H1 (cell line): ENCODE results near the gene OBSCN. TPM values are rescaled to one million over a fixed set of nuclear protein-coding genes. Genes with fewer than 3 reads are reported as not detected.
A peak's percentile ranks its signal among the peaks of the same experiment; 100 is the strongest.

ENCODE experiments used
- CTCF ChIA-PET: fragments of 300-600 bp; sonication (Branson Sonifier 250); formaldehyde crosslinking; loops from one replicate; lab custom pipeline; 2021; ENCODE audit not compliant: partially characterized antibody; lab: Charles Lee
- POLR2A ChIA-PET: fragments of 300-600 bp; sonication (Branson Sonifier 250); formaldehyde crosslinking; loops from one replicate; lab custom pipeline; 2021; ENCODE audit warnings: inconsistent platforms; ENCODE audit not compliant: partially characterized antibody; lab: Charles Lee
- DNase-seq, 2 experiments: peaks; one replicate each; pipeline versions ENCODE4 v3.0.0 to v3.0.0-alpha.2; 2010 to 2022; ENCODE audit warnings: low spot score in 2 of 2, low read depth in 1 of 2, mixed read lengths in 1 of 2
- FAIRE-seq: peaks from 2 replicates; lab custom pipeline; 2011; peaks lifted over from hg19 to GRCh38; lab: Jason Lieb, UNC
- H2AFZ ChIP-seq: 2 replicates; pipeline ENCODE4 v1.8.1; 2012; ENCODE audit warnings: low read length, inconsistent platforms
- H2AK5ac ChIP-seq: 2 replicates; pipeline ENCODE4 v1.6.1; 2013; ENCODE audit warnings: low read depth, low read length
- H2BK120ac ChIP-seq: replicated peaks from 2 replicates; pipeline ENCODE3; 2013; ENCODE audit warnings: low read depth, low read length, inconsistent platforms
- H2BK12ac ChIP-seq: 2 replicates; pipeline ENCODE4 v1.6.1; 2013; ENCODE audit warnings: low read depth, low read length
- H2BK15ac ChIP-seq: 2 replicates; pipeline ENCODE4 v1.6.1; 2013; ENCODE audit warnings: low read length
- H2BK20ac ChIP-seq: 2 replicates; pipeline ENCODE4 v1.6.1; 2013; ENCODE audit warnings: low read length
- H2BK5ac ChIP-seq: 2 replicates; pipeline ENCODE4 v1.6.1; 2013; ENCODE audit warnings: low read depth, low read length
- H3K14ac ChIP-seq: 2 replicates; pipeline ENCODE4 v1.6.1; 2013; ENCODE audit warnings: inconsistent platforms; ENCODE audit not compliant: insufficient read length
- H3K18ac ChIP-seq: 2 replicates; pipeline ENCODE4 v1.6.1; 2013; ENCODE audit warnings: low read length; ENCODE audit errors: extremely low read depth
- H3K23ac ChIP-seq: 2 replicates; pipeline ENCODE4 v1.6.1; 2013; ENCODE audit warnings: inconsistent platforms; ENCODE audit not compliant: insufficient read length
- H3K23me2 ChIP-seq: 2 replicates; pipeline ENCODE4 v1.6.1; 2013; ENCODE audit warnings: low read depth, low read length
- H3K27ac ChIP-seq: 2 replicates; pipeline ENCODE4 v1.6.1; 2011; ENCODE audit warnings: low read depth, low read length, inconsistent platforms
- H3K27me3 ChIP-seq, 4 experiments: replicated peaks in 1 of 4; 1 replicate in 1 of 4; 2 replicates in 3 of 4; pipeline versions ENCODE4 v1.6.1 to v1.8.1; 2011 to 2013; ENCODE audit warnings: low read length in 3 of 4, mild to moderate bottlenecking in 3 of 4, inconsistent platforms in 2 of 4, mixed read lengths in 2 of 4, moderate library complexity in 1 of 4; ENCODE audit not compliant: control insufficient read depth in 3 of 4, insufficient read depth in 3 of 4; ENCODE audit errors: extremely low read depth in 1 of 4
- H3K36me3 ChIP-seq, 4 experiments: 2 replicates each; pipeline versions ENCODE4 v1.6.1 to v1.8.1; 2011 to 2013; ENCODE audit warnings: mild to moderate bottlenecking in 4 of 4, low read length in 3 of 4, moderate library complexity in 2 of 4, control low read depth in 1 of 4, inconsistent platforms in 1 of 4; ENCODE audit not compliant: insufficient read depth in 4 of 4, control insufficient read depth in 2 of 4
- H3K4ac ChIP-seq: replicated peaks from 2 replicates; pipeline ENCODE3; 2013; ENCODE audit warnings: low read length, low read depth, mixed read lengths, inconsistent platforms; ENCODE audit not compliant: insufficient read length
- H3K4me1 ChIP-seq, 4 experiments: replicated peaks in 1 of 4; 1 replicate in 1 of 4; 2 replicates in 3 of 4; pipeline versions ENCODE4 v1.6.1 to v1.8.1; 2011 to 2013; ENCODE audit warnings: low read length in 3 of 4, inconsistent platforms in 2 of 4, mixed read lengths in 1 of 4; ENCODE audit not compliant: insufficient read depth in 4 of 4, control insufficient read depth in 3 of 4
- H3K4me2 ChIP-seq, 2 experiments: 2 replicates each; pipeline versions ENCODE4 v1.6.1 to v1.8.1; 2011 to 2013; ENCODE audit warnings: low read depth in 2 of 2, low read length in 2 of 2, control low read depth in 1 of 2, inconsistent platforms in 1 of 2, mild to moderate bottlenecking in 1 of 2; ENCODE audit not compliant: insufficient read depth in 1 of 2
- H3K4me3 ChIP-seq, 4 experiments: fragments of 200-600, 300-600 bp in 1 of 4; sonication (generic), shearing (Covaris generic), sonication (Bioruptor Twin) in 1 of 4; 2 replicates each; pipeline versions ENCODE4 v1.5.1 to v1.8.1; 2011 to 2016; ENCODE audit warnings: low read length in 4 of 4, low read depth in 3 of 4, control low read depth in 2 of 4, inconsistent platforms in 2 of 4, mild to moderate bottlenecking in 2 of 4, mixed read lengths in 1 of 4, moderate library complexity in 1 of 4; ENCODE audit not compliant: insufficient read depth in 2 of 4; ENCODE audit errors: extremely low read depth in 1 of 4
- H3K56ac ChIP-seq: replicated peaks from 2 replicates; pipeline ENCODE3; 2013; ENCODE audit warnings: low read depth, mild to moderate bottlenecking, mixed read lengths, low read length, inconsistent platforms; ENCODE audit not compliant: insufficient read length
- H3K79me1 ChIP-seq: 2 replicates; pipeline ENCODE4 v1.6.1; 2013; ENCODE audit warnings: low read depth, low read length, control low read depth
- H3K79me2 ChIP-seq, 2 experiments: 2 replicates each; pipeline versions ENCODE4 v1.6.1 to v1.8.1; 2012 to 2013; ENCODE audit warnings: low read length in 2 of 2, mild to moderate bottlenecking in 2 of 2, inconsistent platforms in 1 of 2; ENCODE audit not compliant: insufficient read depth in 2 of 2, control insufficient read depth in 1 of 2
- H3K9ac ChIP-seq, 4 experiments: replicated peaks in 1 of 4; 1 replicate in 1 of 4; 2 replicates in 3 of 4; pipeline versions ENCODE4 v1.6.1 to v1.8.1; 2011 to 2013; ENCODE audit warnings: low read depth in 3 of 4, low read length in 3 of 4, control low read depth in 2 of 4, mild to moderate bottlenecking in 2 of 4, moderate library complexity in 2 of 4, inconsistent platforms in 1 of 4; ENCODE audit errors: extremely low read depth in 1 of 4
- H3K9me3 ChIP-seq, 2 experiments: 2 replicates each; pipeline versions ENCODE4 v1.6.1 to v1.8.1; 2012 to 2013; ENCODE audit warnings: mild to moderate bottlenecking in 2 of 2, moderate library complexity in 2 of 2, control low read depth in 1 of 2, inconsistent platforms in 1 of 2, low read depth in 1 of 2, low read length in 1 of 2, mixed read lengths in 1 of 2; ENCODE audit not compliant: insufficient read depth in 2 of 2
- H4K20me1 ChIP-seq, 2 experiments: replicated peaks in 1 of 2; 2 replicates each; pipeline versions ENCODE3 to v1.8.1; 2011 to 2013; ENCODE audit warnings: inconsistent platforms in 2 of 2, low read length in 2 of 2, mild to moderate bottlenecking in 1 of 2; ENCODE audit not compliant: insufficient read depth in 2 of 2, control insufficient read depth in 1 of 2
- H4K5ac ChIP-seq: 2 replicates; pipeline ENCODE4 v1.6.1; 2013; ENCODE audit warnings: low read length, low read depth, mixed read lengths, inconsistent platforms; ENCODE audit not compliant: insufficient read length
- H4K8ac ChIP-seq: 2 replicates; pipeline ENCODE4 v1.8.0; 2013; ENCODE audit warnings: mild to moderate bottlenecking, moderate library complexity, low read length, inconsistent platforms; ENCODE audit not compliant: insufficient read depth; ENCODE audit errors: extremely low read depth
- H4K91ac ChIP-seq: replicated peaks from 2 replicates; pipeline ENCODE3; 2013; ENCODE audit warnings: low read length, mixed read lengths, inconsistent platforms; ENCODE audit not compliant: insufficient read length
- MAFK ChIP-seq: IDR thresholded peaks from 2 replicates; pipeline ENCODE4 v1.6.1; 2012; ENCODE audit warnings: low read depth, mild to moderate bottlenecking, improper control_type of control experiment, low read length
- RFX5 ChIP-seq: IDR thresholded peaks from 2 replicates; pipeline ENCODE4 v1.6.1; 2011; ENCODE audit warnings: low read depth, low read length, improper control_type of control experiment, borderline replicate concordance
- WGBS, 2 experiments: shearing (Covaris generic) in 1 of 2; methylation state at CpG; one replicate each; pipeline versions ENCODE4 v1.1.6 to v1.1.7; 2013 to 2015; ENCODE audit warnings: low lambda C conversion rate in 2 of 2, mixed read lengths in 2 of 2, inconsistent platforms in 1 of 2, low coverage in 1 of 2, missing lambda C conversion rate in 1 of 2; ENCODE audit not compliant: insufficient replicate concordance in 2 of 2, insufficient coverage in 1 of 2, insufficient read length in 1 of 2; ENCODE audit errors: extremely low coverage in 1 of 2, missing lambda C conversion rate in 1 of 2; 5-methylcytosine and 5-hydroxymethylcytosine counted together
- polyA plus RNA-seq, 7 experiments: library from polyadenylated mRNA; depleted of rRNA in 3 of 7; stranded (reverse) in 5 of 7; unstranded in 2 of 7; fragments of >200 nt in 5 of 7; fragments of 200-250 nt in 2 of 7; gene quantifications; 1 replicate in 5 of 7; 2 replicates in 1 of 7; 4 replicates in 1 of 7; pipeline versions ENCODE4 v1.2.1 to v1.2.3, GENCODE V29; 2011 to 2013; ENCODE audit warnings: missing spikeins in 2 of 7, mixed read lengths in 2 of 7
- total RNA-seq: library from RNA; stranded (reverse); fragmentation: NEBNext Ultra II Directional; extraction: Animal tissue kit (Norgen Biotek cat#: 25700); gene quantifications from 2 replicates; pipeline ENCODE4 v1.2.1, GENCODE V29; 2021

Gene OBSCN
- total and polyA plus RNA-seq, 2 of the 8 experiments (the other 6 are each of a cell fraction or from before 2014, with no cell fraction given) = 7.5 to 28.4 TPM

DNA sequence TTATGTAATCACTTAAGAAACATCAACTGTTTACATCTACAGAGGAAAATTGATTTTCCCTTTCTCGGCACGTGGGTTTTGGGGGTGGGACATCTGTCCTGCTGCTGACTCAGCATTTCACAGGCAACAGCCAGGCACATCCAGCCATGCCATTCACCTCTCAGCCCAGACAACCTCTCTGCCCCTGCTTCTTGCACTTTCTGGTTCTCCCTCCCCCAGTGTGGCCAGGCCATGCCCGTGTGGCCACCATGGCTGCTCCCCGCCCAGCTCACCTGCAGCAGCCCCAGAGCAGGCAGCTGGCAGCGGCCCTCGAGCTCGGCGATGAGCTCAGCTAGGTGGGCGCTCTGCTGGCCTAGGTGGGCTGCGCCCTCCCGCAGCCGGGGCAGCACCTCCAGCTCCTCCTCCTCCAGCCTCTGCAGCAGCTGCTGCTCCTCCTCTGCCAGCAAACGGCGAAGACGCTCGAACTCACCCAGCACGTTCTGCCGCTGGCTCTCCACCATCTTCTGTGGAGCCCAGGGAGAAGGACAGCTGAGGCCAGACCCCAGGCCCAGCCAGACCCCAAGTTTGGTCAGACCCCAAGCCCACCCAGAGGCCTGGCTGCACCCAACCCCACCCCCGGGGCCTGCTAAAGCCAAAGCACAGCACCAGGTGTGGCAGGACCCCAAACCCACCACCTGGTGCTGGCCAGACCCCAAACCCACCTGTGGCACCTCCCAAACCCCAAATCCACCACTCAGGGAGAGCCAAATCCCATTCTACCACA is 193.0 kb downstream of the OBSCN start:
- H3K14ac ChIP-seq = no peak overlapping the region
- no peak overlapping the region for H4K91ac ChIP-seq
- H3K4me2 ChIP-seq = no peak overlapping the region
- H2BK20ac ChIP-seq = no peak overlapping the region
- no peak overlapping the region for H2AFZ ChIP-seq
- H3K23me2 ChIP-seq = peaks cover 7% of the 10 kb centered on the region; the same call in 1 of the 2 replicates
- peaks cover 8 to 39% of the 10 kb centered on the region in 2 experiments; a peak in 3 of 4 replicates for H3K79me2 ChIP-seq
- H2BK5ac ChIP-seq = no peak overlapping the region
- H3K9me3 ChIP-seq = no peaks in the 10 kb centered on the region
- CTCF ChIA-PET = no interaction called here
- no peak overlapping the region for H3K56ac ChIP-seq
- peaks cover 25% of the 10 kb centered on the region for H3K79me1 ChIP-seq
- DNase-seq (no peak), FAIRE-seq (no peak)
- H2BK15ac ChIP-seq = no peak overlapping the region
- H4K20me1 ChIP-seq = peaks cover 18 to 49% of the 10 kb centered on the region in 2 experiments
- H3K23ac ChIP-seq = no peak overlapping the region
- H3K4me3 ChIP-seq = no peak overlapping the region
- H3K27ac ChIP-seq = no peak overlapping the region
- peaks cover 0 to 6% (median 1%) of the 10 kb centered on the region in 4 experiments; a peak in 4 of 7 replicates for H3K4me1 ChIP-seq
- no peak overlapping the region for H3K18ac ChIP-seq
- H3K36me3 ChIP-seq = peaks cover 6 to 47% (median 25%) of the 10 kb centered on the region in 4 experiments; a peak in 6 of 8 replicates
- no peak overlapping the region for H3K9ac ChIP-seq
- H3K27me3 ChIP-seq = no peaks in the 10 kb centered on the region
- POLR2A ChIA-PET = interaction anchor here (1.1 kb wide), 1 partner anchor 10 kb away, joined by 7 read pairs; no protein-coding TSS in a partner anchor
- H2AK5ac ChIP-seq = no peak overlapping the region
- H2BK120ac ChIP-seq = no peak overlapping the region
- TF ChIP-seq RFX5 (no peak), MAFK (peak; percentile 91)
- no peak overlapping the region for H3K4ac ChIP-seq
- no peak overlapping the region for H2BK12ac ChIP-seq
- H4K5ac ChIP-seq = no peak overlapping the region
- no peak overlapping the region for H4K8ac ChIP-seq
- WGBS, 2 experiments = 96% methylated on average over 18 of the region's 19 CpGs; no CpG with 5 or more reads in 1 of the 2 experiments
